H9 (cell line): ENCODE measurements around the gene ATL1. TPM values are rescaled to one million over a fixed set of nuclear protein-coding genes. Genes with fewer than 3 reads are reported as not detected.

ENCODE experiments used
- DNase-seq: peaks from one replicate; pipeline ENCODE4 v3.0.0-alpha.2; 2017
- H2AFZ ChIP-seq: one replicate; pipeline ENCODE4 v1.6.1; 2013; ENCODE audit warnings: mild to moderate bottlenecking, low read length, control low read depth, moderate library complexity
- H2AK5ac ChIP-seq: 2 replicates; pipeline ENCODE4 v1.6.1; 2013; ENCODE audit warnings: low read length, control low read depth, mixed read lengths; ENCODE audit not compliant: insufficient read length
- H2BK120ac ChIP-seq: one replicate; pipeline ENCODE4 v1.6.1; 2013; ENCODE audit warnings: low read depth, mild to moderate bottlenecking, low read length, control low read depth, inconsistent platforms; ENCODE audit not compliant: poor library complexity, severe bottlenecking
- H2BK12ac ChIP-seq: 2 replicates; pipeline ENCODE4 v1.6.1; 2013; ENCODE audit warnings: low read length, control low read depth, mixed read lengths, low read depth; ENCODE audit not compliant: insufficient read length
- H2BK15ac ChIP-seq: 2 replicates; pipeline ENCODE4 v1.6.1; 2013; ENCODE audit warnings: low read depth, low read length, control low read depth
- H2BK20ac ChIP-seq: one replicate; pipeline ENCODE4 v1.6.1; 2013; ENCODE audit warnings: low read depth, mild to moderate bottlenecking, low read length, control low read depth, inconsistent platforms; ENCODE audit not compliant: poor library complexity, severe bottlenecking
- H2BK5ac ChIP-seq: 2 replicates; pipeline ENCODE4 v1.6.1; 2013; ENCODE audit warnings: low read length, control low read depth, mixed read lengths; ENCODE audit not compliant: insufficient read length
- H3K14ac ChIP-seq: 2 replicates; pipeline ENCODE4 v1.6.1; 2013; ENCODE audit warnings: low read length, control low read depth; ENCODE audit not compliant: insufficient read depth
- H3K18ac ChIP-seq: 2 replicates; pipeline ENCODE4 v1.6.1; 2013; ENCODE audit warnings: low read depth, mild to moderate bottlenecking, mixed read lengths, low read length, control low read depth; ENCODE audit not compliant: insufficient read length
- H3K23ac ChIP-seq: 2 replicates; pipeline ENCODE4 v1.6.1; 2013; ENCODE audit warnings: low read length, control low read depth, mixed read lengths, low read depth; ENCODE audit not compliant: insufficient read length
- H3K23me2 ChIP-seq: 2 replicates; pipeline ENCODE4 v1.6.1; 2013; ENCODE audit warnings: low read depth, mild to moderate bottlenecking, mixed read lengths, low read length, control low read depth; ENCODE audit not compliant: insufficient read length, poor library complexity, severe bottlenecking
- H3K27ac ChIP-seq: 2 replicates; pipeline ENCODE4 v1.5.1; 2013; ENCODE audit warnings: low read length, control low read depth, mixed read lengths, low read depth; ENCODE audit not compliant: insufficient read length
- H3K27me3 ChIP-seq: 2 replicates; pipeline ENCODE4 v1.6.1; 2013; ENCODE audit warnings: low read length, control low read depth, inconsistent platforms; ENCODE audit not compliant: insufficient read depth
- H3K4ac ChIP-seq: 2 replicates; pipeline ENCODE4 v1.6.1; 2013; ENCODE audit warnings: low read depth, mild to moderate bottlenecking, control low read depth, inconsistent platforms, low read length, moderate library complexity
- H3K4me1 ChIP-seq: 2 replicates; pipeline ENCODE4 v1.6.1; 2013; ENCODE audit warnings: low read length, control low read depth, inconsistent platforms; ENCODE audit not compliant: insufficient read depth
- H3K4me2 ChIP-seq: 2 replicates; pipeline ENCODE4 v1.6.1; 2013; ENCODE audit warnings: low read length, control low read depth, mixed read lengths; ENCODE audit not compliant: insufficient read length, insufficient read depth
- H3K56ac ChIP-seq: 2 replicates; pipeline ENCODE4 v1.6.1; 2013; ENCODE audit warnings: low read depth, mild to moderate bottlenecking, mixed read lengths, low read length, control low read depth; ENCODE audit not compliant: insufficient read length
- H3K79me1 ChIP-seq: 2 replicates; pipeline ENCODE4 v1.6.1; 2013; ENCODE audit warnings: low read depth, mild to moderate bottlenecking, moderate library complexity, low read length, control low read depth, inconsistent platforms; ENCODE audit not compliant: insufficient read depth, poor library complexity, severe bottlenecking
- H3K79me2 ChIP-seq: 2 replicates; pipeline ENCODE4 v1.6.1; 2013; ENCODE audit warnings: low read length, control low read depth, inconsistent platforms; ENCODE audit not compliant: insufficient read depth
- H3K9ac ChIP-seq: 2 replicates; pipeline ENCODE4 v1.6.1; 2013; ENCODE audit warnings: low read length, control low read depth, mixed read lengths; ENCODE audit not compliant: insufficient read length; ENCODE audit errors: extremely low read depth
- H3K9me3 ChIP-seq: one replicate; pipeline ENCODE4 v1.6.1; 2013; ENCODE audit warnings: low read depth, low read length, inconsistent platforms; ENCODE audit not compliant: control insufficient read depth
- H3T11ph ChIP-seq: one replicate; pipeline ENCODE4 v1.6.1; 2013; ENCODE audit warnings: mild to moderate bottlenecking, low read length, control low read depth, inconsistent platforms
- H4K20me1 ChIP-seq: one replicate; pipeline ENCODE4 v1.6.1; 2013; ENCODE audit not compliant: control insufficient read depth, insufficient read length, insufficient read depth
- H4K5ac ChIP-seq: 2 replicates; pipeline ENCODE4 v1.6.1; 2013; ENCODE audit warnings: low read depth, mild to moderate bottlenecking, mixed read lengths, low read length, control low read depth; ENCODE audit not compliant: insufficient read length
- H4K8ac ChIP-seq: replicated peaks from 2 replicates; pipeline ENCODE4 v1.6.1; 2013; ENCODE audit warnings: low read length, control low read depth, mixed read lengths, low read depth; ENCODE audit not compliant: insufficient read length
- H4K91ac ChIP-seq: 2 replicates; pipeline ENCODE4 v1.6.1; 2013; ENCODE audit warnings: low read depth, mild to moderate bottlenecking, moderate library complexity, mixed read lengths, low read length, control low read depth; ENCODE audit not compliant: insufficient read length
- H3K27ac Mint-ChIP-seq, 3 experiments: 2 replicates in 2 of 3; 3 replicates in 1 of 3; pipeline ENCODE4 v1.8.0; 2020 to 2021; ENCODE audit warnings: mixed read lengths in 3 of 3, mild to moderate bottlenecking in 1 of 3, moderate library complexity in 1 of 3
- H3K27me3 Mint-ChIP-seq: 2 replicates; pipeline ENCODE4 v1.8.0; 2021; ENCODE audit warnings: low read depth, mild to moderate bottlenecking, moderate library complexity, mixed read lengths
- H3K36me3 Mint-ChIP-seq, 3 experiments: 2 replicates in 2 of 3; 3 replicates in 1 of 3; pipeline ENCODE4 v1.8.0; 2020 to 2021; ENCODE audit warnings: low read depth in 3 of 3, mixed read lengths in 3 of 3; ENCODE audit not compliant: insufficient read depth in 1 of 3
- H3K4me1 Mint-ChIP-seq, 2 experiments: 2 replicates each; pipeline ENCODE4 v1.8.0; 2020; ENCODE audit warnings: mixed read lengths in 2 of 2
- H3K4me3 Mint-ChIP-seq, 2 experiments: 2 replicates in 1 of 2; 3 replicates in 1 of 2; pipeline ENCODE4 v1.8.0; 2020 to 2021; ENCODE audit warnings: mild to moderate bottlenecking in 2 of 2, mixed read lengths in 2 of 2, moderate library complexity in 1 of 2
- H3K9me3 Mint-ChIP-seq, 2 experiments: 2 replicates in 1 of 2; 3 replicates in 1 of 2; pipeline ENCODE4 v1.8.0; 2020; ENCODE audit warnings: mild to moderate bottlenecking in 2 of 2, mixed read lengths in 2 of 2, moderate library complexity in 1 of 2
- WGBS: extraction: QIAGEN DNeasy Blood & Tissue Kit; methylation state at CpG from one replicate; pipeline ENCODE4 v1.1.7; 2013; ENCODE audit warnings: missing lambda C conversion rate, low lambda C conversion rate, mixed read lengths; ENCODE audit not compliant: insufficient read length; ENCODE audit errors: extremely low coverage; 5-methylcytosine and 5-hydroxymethylcytosine counted together
- total RNA-seq: library from RNA; stranded (reverse); gene quantifications from 2 replicates; pipeline ENCODE4 v1.2.1, GENCODE V29; 2021
- TF ChIP-seq, protein P1 (sequence below): fragments of 200-600 bp; sonication (generic); conservative IDR thresholded peaks from 3 replicates; pipeline ENCODE4 v1.8.0; 2021; ENCODE audit warnings: antibody characterized with exemption, mild to moderate bottlenecking

ATL1 gene
- total RNA-seq, 1 experiment from 2014 or later = 3.0 TPM

DNA sequence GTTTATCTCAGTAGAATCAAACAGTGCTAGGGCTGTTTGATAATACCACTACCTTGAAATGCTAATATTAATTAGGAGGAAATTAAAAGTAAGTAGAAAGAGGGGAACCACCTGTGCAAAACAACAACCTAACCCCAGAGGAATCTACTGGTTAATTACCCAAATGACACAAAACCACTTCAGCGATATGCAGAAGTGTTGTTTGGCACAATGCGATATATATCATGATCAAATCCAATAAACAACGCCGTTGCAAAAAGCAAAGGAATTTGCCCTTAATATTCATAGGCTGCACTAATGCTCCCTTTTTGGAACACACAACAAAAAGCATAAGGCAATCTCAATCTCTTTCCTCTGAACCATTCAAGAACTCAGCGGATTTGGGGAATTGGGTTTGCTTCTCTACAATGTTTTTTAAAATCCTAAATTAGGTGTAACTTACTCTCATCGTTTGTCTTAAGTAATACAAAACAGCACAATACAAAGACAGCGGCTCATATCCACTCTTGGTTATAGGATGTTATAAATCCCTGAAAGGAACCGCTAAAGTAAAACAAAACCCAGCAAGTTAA is 29.1 kb upstream of the ATL1 start:
- Histone ChIP-seq H3K18ac (no peak overlapping the region), H3T11ph (no peak overlapping the region), H3K23ac (no peak overlapping the region), H4K8ac (no peak overlapping the region), H2AK5ac (no peak overlapping the region), H3K4me1 (peaks cover 4% of the 10 kb centered on the region; the same call in 1 of the 2 replicates), H2BK120ac (no peak overlapping the region), H3K79me1 (peaks cover 4% of the 10 kb centered on the region), H4K91ac (no peak overlapping the region), H3K9me3 (no peaks in the 10 kb centered on the region), H4K5ac (no peak overlapping the region), H2BK5ac (no peak overlapping the region), H2BK15ac (no peak overlapping the region), H3K14ac (no peak overlapping the region), H3K27ac (no peak overlapping the region), H2BK20ac (no peak overlapping the region), H2AFZ (no peak overlapping the region), H3K27me3 (no peaks in the 10 kb centered on the region), H3K9ac (peak overlapping the region; percentile 89), H4K20me1 (no peaks in the 10 kb centered on the region), H3K4ac (no peak overlapping the region), H3K4me2 (peak overlapping the region; percentile 90), H2BK12ac (no peak overlapping the region), H3K23me2 (peaks cover 16% of the 10 kb centered on the region), H3K79me2 (peaks cover 33% of the 10 kb centered on the region; the same call in 1 of the 2 replicates), H3K56ac (no peak overlapping the region)
- peaks cover 31 to 36% of the 10 kb centered on the region in 2 experiments for H3K4me1 Mint-ChIP-seq
- no peak overlapping the region; a peak in 1 of 7 replicates for H3K27ac Mint-ChIP-seq
- H3K4me3 Mint-ChIP-seq = peak overlapping the region; percentile 93
- H3K36me3 Mint-ChIP-seq = peaks cover 0 to 4% (median 2%) of the 10 kb centered on the region in 3 experiments; a peak in 3 of 7 replicates
- no CpG with 5 or more reads among the region's 8 CpGs for WGBS
- no peak for DNase-seq
- no peaks in the 10 kb centered on the region; the same call in 1 of the 2 replicates for H3K27me3 Mint-ChIP-seq
- H3K9me3 Mint-ChIP-seq = no peaks in the 10 kb centered on the region
- TF ChIP-seq, protein P1, sequence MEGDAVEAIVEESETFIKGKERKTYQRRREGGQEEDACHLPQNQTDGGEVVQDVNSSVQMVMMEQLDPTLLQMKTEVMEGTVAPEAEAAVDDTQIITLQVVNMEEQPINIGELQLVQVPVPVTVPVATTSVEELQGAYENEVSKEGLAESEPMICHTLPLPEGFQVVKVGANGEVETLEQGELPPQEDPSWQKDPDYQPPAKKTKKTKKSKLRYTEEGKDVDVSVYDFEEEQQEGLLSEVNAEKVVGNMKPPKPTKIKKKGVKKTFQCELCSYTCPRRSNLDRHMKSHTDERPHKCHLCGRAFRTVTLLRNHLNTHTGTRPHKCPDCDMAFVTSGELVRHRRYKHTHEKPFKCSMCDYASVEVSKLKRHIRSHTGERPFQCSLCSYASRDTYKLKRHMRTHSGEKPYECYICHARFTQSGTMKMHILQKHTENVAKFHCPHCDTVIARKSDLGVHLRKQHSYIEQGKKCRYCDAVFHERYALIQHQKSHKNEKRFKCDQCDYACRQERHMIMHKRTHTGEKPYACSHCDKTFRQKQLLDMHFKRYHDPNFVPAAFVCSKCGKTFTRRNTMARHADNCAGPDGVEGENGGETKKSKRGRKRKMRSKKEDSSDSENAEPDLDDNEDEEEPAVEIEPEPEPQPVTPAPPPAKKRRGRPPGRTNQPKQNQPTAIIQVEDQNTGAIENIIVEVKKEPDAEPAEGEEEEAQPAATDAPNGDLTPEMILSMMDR = no peak
